Effector memory CD4-positive, alpha-beta T cell (primary cell): ENCODE measurements around the gene ACACA.

ENCODE experiments used
- DNase-seq, 3 donors: peaks; one replicate each; pipeline ENCODE4 v3.0.0-alpha.2; 2020
- H3K27ac ChIP-seq: 2 replicates; pipeline ENCODE4 v1.7.0; 2013; ENCODE audit warnings: mild to moderate bottlenecking, low read length, moderate library complexity; ENCODE audit not compliant: insufficient read depth, poor library complexity, severe bottlenecking
- H3K27me3 ChIP-seq: replicated peaks from 2 replicates; pipeline ENCODE4 v1.7.0; 2013; ENCODE audit warnings: mild to moderate bottlenecking, low read length; ENCODE audit not compliant: insufficient read depth, control insufficient read depth, poor library complexity, severe bottlenecking
- H3K36me3 ChIP-seq: 2 replicates; pipeline ENCODE4 v1.7.0; 2013; ENCODE audit warnings: mild to moderate bottlenecking, low read length, moderate library complexity; ENCODE audit not compliant: control insufficient read depth, insufficient read depth
- H3K4me1 ChIP-seq: 2 replicates; pipeline ENCODE4 v1.7.0; 2013; ENCODE audit warnings: low read length, mild to moderate bottlenecking; ENCODE audit not compliant: control insufficient read depth, insufficient read depth, poor library complexity, severe bottlenecking
- H3K4me3 ChIP-seq: 2 replicates; pipeline ENCODE4 v1.7.0; 2013; ENCODE audit warnings: low read length, low read depth, mild to moderate bottlenecking; ENCODE audit not compliant: insufficient read depth, poor library complexity, severe bottlenecking
- H3K9me3 ChIP-seq: 2 replicates; pipeline ENCODE4 v1.7.0; 2013; ENCODE audit warnings: mild to moderate bottlenecking, low read length, moderate library complexity; ENCODE audit not compliant: control insufficient read depth

Gene ACACA

GRCh38 chr17:37246085-37246484 lies 160.6 kb downstream of the ACACA start:
- H3K4me1 ChIP-seq = no peaks in the 10 kb centered on the region
- peaks cover 31% of the 10 kb centered on the region for H3K36me3 ChIP-seq
- H3K9me3 ChIP-seq = no peaks in the 10 kb centered on the region
- no peak overlapping the region for H3K4me3 ChIP-seq
- DNase-seq = no peak
- H3K27ac ChIP-seq = no peak overlapping the region
- H3K27me3 ChIP-seq = no peaks in the 10 kb centered on the region

DNA sequence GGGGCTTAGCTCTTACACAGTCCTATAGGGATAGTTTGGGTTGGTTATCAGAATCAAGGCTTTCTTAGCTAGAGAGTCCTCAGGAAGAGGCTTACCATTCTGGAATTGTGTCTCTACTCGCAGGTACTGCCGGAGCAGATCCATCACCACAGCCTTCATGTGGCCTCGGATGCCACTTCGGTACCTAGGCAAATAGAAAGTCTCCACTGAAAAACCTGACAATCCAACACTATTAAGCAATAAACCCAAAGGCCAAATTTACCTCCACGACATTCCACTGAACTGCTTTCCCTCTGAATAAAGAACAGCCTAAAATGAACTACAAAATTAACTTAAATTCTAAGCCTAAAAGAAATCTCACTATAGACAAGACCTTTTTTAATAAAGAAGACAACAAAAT lies 166.3 kb downstream of the ACACA start:
- Histone ChIP-seq H3K27me3 (no peaks in the 10 kb centered on the region), H3K4me3 (no peak overlapping the region), H3K9me3 (no peaks in the 10 kb centered on the region), H3K36me3 (peaks cover 29% of the 10 kb centered on the region), H3K4me1 (no peaks in the 10 kb centered on the region), H3K27ac (no peak overlapping the region)
- no peak for DNase-seq

- H3K27ac ChIP-seq = no peak overlapping the region
- peaks cover 25% of the 10 kb centered on the region for H3K36me3 ChIP-seq
- DNase-seq = peak in 1 of 3 donors; percentile 1
- no peak overlapping the region for H3K4me3 ChIP-seq
- H3K27me3 ChIP-seq = no peaks in the 10 kb centered on the region
- no peaks in the 10 kb centered on the region for H3K9me3 ChIP-seq
- no peaks in the 10 kb centered on the region for H3K4me1 ChIP-seq
Measured at GRCh38 chr17:37239690-37240334, 166.8 kb downstream of the ACACA start.

DNA sequence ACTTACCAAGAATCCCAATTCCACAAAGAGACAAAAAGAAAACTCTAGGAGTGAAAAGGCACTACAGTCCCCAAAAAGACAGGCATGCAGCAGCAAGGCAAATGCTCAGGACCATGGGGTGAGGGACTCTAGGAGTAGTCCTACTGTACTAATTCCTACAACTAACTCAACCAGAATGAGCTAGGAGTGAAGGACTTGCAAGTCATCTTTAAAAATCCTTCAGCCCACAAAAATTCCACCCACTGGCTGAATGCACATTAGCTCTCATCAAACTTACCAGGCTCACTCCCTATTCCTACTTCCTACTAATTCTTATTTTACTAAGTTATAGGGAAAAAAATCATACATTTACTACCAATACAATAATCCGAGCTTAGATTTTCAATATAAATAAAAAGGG lies 172.5 kb downstream of the ACACA start:
- Histone ChIP-seq H3K9me3 (no peaks in the 10 kb centered on the region), H3K4me3 (no peak overlapping the region), H3K27me3 (no peaks in the 10 kb centered on the region), H3K4me1 (no peaks in the 10 kb centered on the region), H3K27ac (no peak overlapping the region), H3K36me3 (peaks cover 11% of the 10 kb centered on the region)
- no peak for DNase-seq

- no peaks in the 10 kb centered on the region for H3K27me3 ChIP-seq
- no peaks in the 10 kb centered on the region for H3K9me3 ChIP-seq
- no peak overlapping the region for H3K4me3 ChIP-seq
- no peaks in the 10 kb centered on the region for H3K4me1 ChIP-seq
- peaks cover 11% of the 10 kb centered on the region for H3K36me3 ChIP-seq
- DNase-seq = no peak
- H3K27ac ChIP-seq = no peak overlapping the region
Measured at GRCh38 chr17:37233036-37233435, 173.6 kb downstream of the ACACA start.

- no peaks in the 10 kb centered on the region for H3K9me3 ChIP-seq
- DNase-seq = no peak
- H3K27me3 ChIP-seq = no peaks in the 10 kb centered on the region
- no peak overlapping the region for H3K4me3 ChIP-seq
- no peaks in the 10 kb centered on the region for H3K4me1 ChIP-seq
- H3K27ac ChIP-seq = no peak overlapping the region
- H3K36me3 ChIP-seq = peaks cover 11% of the 10 kb centered on the region
Measured at GRCh38 chr17:37231887-37232286, 174.7 kb downstream of the ACACA start.

DNA sequence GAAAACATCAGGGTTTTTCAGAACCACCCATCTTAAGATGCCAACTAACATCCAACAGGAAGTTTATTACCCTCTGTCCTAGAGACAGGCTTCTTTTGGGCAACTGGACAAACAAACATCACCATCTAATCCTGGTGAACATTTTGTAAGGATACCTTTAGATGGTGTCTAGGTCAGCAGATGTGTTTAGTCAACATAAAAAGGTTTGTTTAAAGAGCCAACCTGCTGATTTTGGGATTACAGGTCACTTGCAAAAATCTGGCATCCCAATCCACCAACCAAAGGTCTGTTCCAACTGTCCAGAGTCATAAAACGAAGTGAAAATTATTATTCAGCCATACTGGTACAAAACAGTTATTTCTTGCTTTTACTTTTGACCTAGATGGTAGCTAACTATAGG lies 176.0 kb downstream of the ACACA start:
- H3K27me3 ChIP-seq = no peaks in the 10 kb centered on the region
- H3K4me1 ChIP-seq = no peaks in the 10 kb centered on the region
- H3K27ac ChIP-seq = no peak overlapping the region
- no peak for DNase-seq
- H3K36me3 ChIP-seq = peaks cover 14% of the 10 kb centered on the region
- H3K9me3 ChIP-seq = no peaks in the 10 kb centered on the region
- no peak overlapping the region for H3K4me3 ChIP-seq

GRCh38 chr17:37225465-37225864 lies 181.2 kb downstream of the ACACA start:
- Histone ChIP-seq H3K4me3 (no peak overlapping the region), H3K4me1 (no peaks in the 10 kb centered on the region), H3K27ac (no peak overlapping the region), H3K36me3 (peaks cover 24% of the 10 kb centered on the region), H3K9me3 (no peaks in the 10 kb centered on the region), H3K27me3 (no peaks in the 10 kb centered on the region)
- no peak for DNase-seq

GRCh38 chr17:37221865-37222264 lies 184.8 kb downstream of the ACACA start:
- H3K9me3 ChIP-seq = no peaks in the 10 kb centered on the region
- peaks cover 27% of the 10 kb centered on the region for H3K36me3 ChIP-seq

GRCh38 chr17:37220607-37220953 lies 186.1 kb downstream of the ACACA start:
- H3K4me1 ChIP-seq = no peaks in the 10 kb centered on the region
- no peak overlapping the region for H3K4me3 ChIP-seq
- no peaks in the 10 kb centered on the region for H3K9me3 ChIP-seq
- peak in 1 of 3 donors; percentile 8 for DNase-seq
- peaks cover 22% of the 10 kb centered on the region for H3K36me3 ChIP-seq
- no peak overlapping the region for H3K27ac ChIP-seq
- no peaks in the 10 kb centered on the region for H3K27me3 ChIP-seq

More at GRCh38 chr17:37221865-37222264, 184.8 kb downstream of the ACACA start:
- Histone ChIP-seq H3K27ac (no peak overlapping the region), H3K4me1 (no peaks in the 10 kb centered on the region), H3K27me3 (no peaks in the 10 kb centered on the region), H3K4me3 (no peak overlapping the region)
- DNase-seq = no peak
